GM12878 (cell line): ENCODE data around the gene CCDC87. TPM values are rescaled to one million over a fixed set of nuclear protein-coding genes. Genes with fewer than 3 reads are reported as not detected.

ENCODE experiments used
- BCL11A ChIP-seq: IDR thresholded peaks from 2 replicates; pipeline ENCODE4 v1.6.1; 2011; ENCODE audit warnings: low read depth, low read length
- DPF2 ChIP-seq: fragments of 450-650 bp; IDR thresholded peaks from 2 replicates; pipeline ENCODE4 v1.6.1; 2017; ENCODE audit warnings: mild to moderate bottlenecking
- HDGF ChIP-seq: fragments of 450-650 bp; IDR thresholded peaks from 2 replicates; pipeline ENCODE4 v1.6.1; 2016; ENCODE audit warnings: antibody characterized with exemption
- IKZF2 ChIP-seq, 2 experiments: fragments of 450-650 bp; IDR thresholded peaks; 2 replicates each; pipeline ENCODE4 v1.6.1; 2017; ENCODE audit warnings: mild to moderate bottlenecking in 2 of 2, moderate library complexity in 2 of 2
- MYB ChIP-seq: fragments of 150-350 bp; IDR thresholded peaks from 2 replicates; pipeline ENCODE4 v1.6.1; 2014; ENCODE audit warnings: mild to moderate bottlenecking, low read depth, low read length, borderline replicate concordance
- MYC ChIP-seq: IDR thresholded peaks from 2 replicates; pipeline ENCODE4 v1.6.1; 2011; ENCODE audit warnings: mild to moderate bottlenecking, low read length, moderate library complexity, inconsistent platforms; ENCODE audit not compliant: insufficient read depth, insufficient replicate concordance, insufficient read length, severe bottlenecking
- NFYA ChIP-seq: IDR thresholded peaks from 2 replicates; pipeline ENCODE4 v1.6.1; 2011; ENCODE audit warnings: low read depth, mild to moderate bottlenecking, low read length, improper control_type of control experiment, borderline replicate concordance
- RAD51 ChIP-seq: fragments of 450-650 bp; IDR thresholded peaks from 2 replicates; pipeline ENCODE4 v1.6.1; 2016; ENCODE audit warnings: moderate library complexity, mild to moderate bottlenecking, inconsistent platforms
- SP1 ChIP-seq: IDR thresholded peaks from one replicate; pipeline ENCODE4 v1.6.1; 2011; ENCODE audit warnings: low read depth, low read length
- polyA plus RNA-seq, 11 experiments: library from polyadenylated mRNA; depleted of rRNA in 4 of 11; unstranded in 6 of 11; stranded (reverse) in 5 of 11; fragments of >200 nt; fragmentation: Nextera tagmentation in 4 of 11; fragmentation: Illumina TruSeq in 1 of 11; extraction: Ambion mirVana in 4 of 11; extraction: Trizol in 1 of 11; gene quantifications; 1 replicate in 1 of 11; 2 replicates in 10 of 11; pipeline versions ENCODE4 v1.2.1 to v1.2.3, GENCODE V29; 2011 to 2016; ENCODE audit warnings: inconsistent platforms in 2 of 11, missing spikeins in 2 of 11, low read depth in 1 of 11
- total RNA-seq, 4 experiments: library from RNA; depleted of rRNA in 3 of 4; stranded (reverse); fragments of >200 nt in 3 of 4; fragmentation: Illumina TruSeq in 1 of 4; extraction: Trizol in 1 of 4; gene quantifications; 2 replicates each; pipeline versions ENCODE4 v1.2.1 to v1.2.3, GENCODE V29; 2013 to 2021
- TF ChIP-seq, protein P1 (sequence below): IDR thresholded peaks from 2 replicates; pipeline ENCODE4 v1.6.1; 2012; ENCODE audit warnings: mild to moderate bottlenecking, low read depth, low read length
- TF ChIP-seq, protein P2 (sequence below): fragments of 450-650 bp; IDR thresholded peaks from 2 replicates; pipeline ENCODE4 v1.6.1; 2016; ENCODE audit warnings: mild to moderate bottlenecking

CCDC87 gene
- total and polyA plus RNA-seq, 10 of the 15 experiments (the other 5 are each of a cell fraction or from before 2014, with no cell fraction given) = 0.02 to 0.17 (median 0.09) TPM; not detected in 3

- TF ChIP-seq, protein P1, sequence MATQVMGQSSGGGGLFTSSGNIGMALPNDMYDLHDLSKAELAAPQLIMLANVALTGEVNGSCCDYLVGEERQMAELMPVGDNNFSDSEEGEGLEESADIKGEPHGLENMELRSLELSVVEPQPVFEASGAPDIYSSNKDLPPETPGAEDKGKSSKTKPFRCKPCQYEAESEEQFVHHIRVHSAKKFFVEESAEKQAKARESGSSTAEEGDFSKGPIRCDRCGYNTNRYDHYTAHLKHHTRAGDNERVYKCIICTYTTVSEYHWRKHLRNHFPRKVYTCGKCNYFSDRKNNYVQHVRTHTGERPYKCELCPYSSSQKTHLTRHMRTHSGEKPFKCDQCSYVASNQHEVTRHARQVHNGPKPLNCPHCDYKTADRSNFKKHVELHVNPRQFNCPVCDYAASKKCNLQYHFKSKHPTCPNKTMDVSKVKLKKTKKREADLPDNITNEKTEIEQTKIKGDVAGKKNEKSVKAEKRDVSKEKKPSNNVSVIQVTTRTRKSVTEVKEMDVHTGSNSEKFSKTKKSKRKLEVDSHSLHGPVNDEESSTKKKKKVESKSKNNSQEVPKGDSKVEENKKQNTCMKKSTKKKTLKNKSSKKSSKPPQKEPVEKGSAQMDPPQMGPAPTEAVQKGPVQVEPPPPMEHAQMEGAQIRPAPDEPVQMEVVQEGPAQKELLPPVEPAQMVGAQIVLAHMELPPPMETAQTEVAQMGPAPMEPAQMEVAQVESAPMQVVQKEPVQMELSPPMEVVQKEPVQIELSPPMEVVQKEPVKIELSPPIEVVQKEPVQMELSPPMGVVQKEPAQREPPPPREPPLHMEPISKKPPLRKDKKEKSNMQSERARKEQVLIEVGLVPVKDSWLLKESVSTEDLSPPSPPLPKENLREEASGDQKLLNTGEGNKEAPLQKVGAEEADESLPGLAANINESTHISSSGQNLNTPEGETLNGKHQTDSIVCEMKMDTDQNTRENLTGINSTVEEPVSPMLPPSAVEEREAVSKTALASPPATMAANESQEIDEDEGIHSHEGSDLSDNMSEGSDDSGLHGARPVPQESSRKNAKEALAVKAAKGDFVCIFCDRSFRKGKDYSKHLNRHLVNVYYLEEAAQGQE = no peak
- 0 out of 4 replicates have a peak, but pooled peaks have one; percentile 26 to 54 for TF ChIP-seq IKZF2 (IDR thresholded peaks at IDR 0.05)
- TF ChIP-seq BCL11A = no peak
- TF ChIP-seq, protein P2, sequence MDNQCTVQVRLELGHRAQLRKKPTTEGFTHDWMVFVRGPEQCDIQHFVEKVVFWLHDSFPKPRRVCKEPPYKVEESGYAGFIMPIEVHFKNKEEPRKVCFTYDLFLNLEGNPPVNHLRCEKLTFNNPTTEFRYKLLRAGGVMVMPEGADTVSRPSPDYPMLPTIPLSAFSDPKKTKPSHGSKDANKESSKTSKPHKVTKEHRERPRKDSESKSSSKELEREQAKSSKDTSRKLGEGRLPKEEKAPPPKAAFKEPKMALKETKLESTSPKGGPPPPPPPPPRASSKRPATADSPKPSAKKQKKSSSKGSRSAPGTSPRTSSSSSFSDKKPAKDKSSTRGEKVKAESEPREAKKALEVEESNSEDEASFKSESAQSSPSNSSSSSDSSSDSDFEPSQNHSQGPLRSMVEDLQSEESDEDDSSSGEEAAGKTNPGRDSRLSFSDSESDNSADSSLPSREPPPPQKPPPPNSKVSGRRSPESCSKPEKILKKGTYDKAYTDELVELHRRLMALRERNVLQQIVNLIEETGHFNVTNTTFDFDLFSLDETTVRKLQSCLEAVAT = peak; percentile 82
- TF ChIP-seq DPF2 = peak; percentile 94
- TF ChIP-seq MYC = no peak
- TF ChIP-seq MYB = no peak
- 0 out of 2 replicates have a peak, but pooled peaks have one; percentile 30 for TF ChIP-seq RAD51
- TF ChIP-seq SP1 = peak; percentile 93
- TF ChIP-seq NFYA = peak; percentile 90
- TF ChIP-seq HDGF = peak; percentile 68; the same call in 1 of the 2 replicates
Observed at GRCh38 chr11:66638177-66639065, 45.6 kb upstream of the CCDC87 start, which contains the start of gene RBM4 (continued).
